Upper lobe of left lung (tissue), 6 donors: ENCODE measurements around the gene NR4A3. TPM values are rescaled to one million over a fixed set of nuclear protein-coding genes. Genes with fewer than 3 reads are reported as not detected.

Source experiments
- ATAC-seq, 2 donors: fragments of 200-7000 bp; cut with Tn5 transposase; one replicate each; pipeline ENCODE4 v1.9.1; 2022; ENCODE audit warnings: mild to moderate bottlenecking in 2 of 2, moderate library complexity in 2 of 2; ENCODE audit not compliant: low FRiP score in 2 of 2
- DNase-seq, 2 donors: peaks; one replicate each; pipeline ENCODE4 v3.0.0-alpha.2; 2019 to 2020
- H3K27ac ChIP-seq, 4 donors: fragments of 200-600 bp; sonication (generic); one replicate each; pipeline ENCODE4 v1.5.1; 2016 to 2019
- H3K27me3 ChIP-seq, 4 donors: fragments of 200-600 bp; sonication (generic); one replicate each; pipeline ENCODE4 v1.5.1; 2017 to 2019
- H3K36me3 ChIP-seq, 4 donors: fragments of 200-600 bp; sonication (generic); one replicate each; pipeline ENCODE4 v1.5.1; 2016 to 2019
- H3K4me1 ChIP-seq, 4 donors: fragments of 200-600 bp; sonication (generic); one replicate each; pipeline ENCODE4 v1.5.1; 2018 to 2019
- H3K4me3 ChIP-seq, 4 donors: fragments of 200-600 bp; sonication (generic); one replicate each; pipeline ENCODE4 v1.5.1; 2017 to 2019; ENCODE audit warnings: mild to moderate bottlenecking in 2 of 4, moderate library complexity in 1 of 4
- H3K9me3 ChIP-seq, 4 donors: fragments of 200-600 bp; sonication (generic); one replicate each; pipeline ENCODE4 v1.5.1; 2018 to 2019
- EP300 ChIP-seq, 4 donors: sonication (generic); formaldehyde crosslinking; IDR thresholded peaks; one replicate each; pipeline ENCODE4 v1.5.1; 2017; ENCODE audit warnings: antibody characterized with exemption in 4 of 4, control low read depth in 2 of 4
- POLR2A ChIP-seq, 4 donors: fragments of 450-650 bp; IDR thresholded peaks; one replicate each; pipeline ENCODE4 v1.5.1; 2016 to 2017; ENCODE audit warnings: antibody characterized with exemption in 4 of 4, mild to moderate bottlenecking in 2 of 4
- POLR2AphosphoS5 ChIP-seq, 2 donors: sonication (generic); formaldehyde crosslinking; IDR thresholded peaks; one replicate each; pipeline ENCODE4 v1.5.1; 2017; ENCODE audit warnings: antibody characterized with exemption in 2 of 2
- WGBS, 2 donors: methylation state at CpG; one replicate each; pipeline ENCODE4 v1.1.5; 2017 to 2018; 5-methylcytosine and 5-hydroxymethylcytosine counted together
- total RNA-seq, 6 donors: library from RNA; depleted of rRNA in 4 of 6; stranded (reverse); fragments of >200 nt in 4 of 6; gene quantifications; one replicate each; pipeline versions ENCODE4 v1.1.0 to v1.2.1, GENCODE V29; 2016 to 2021
- TF ChIP-seq, protein P1 (sequence below), 6 experiments: fragments of 450-650 bp in 4 of 6; fragments of 200-600 bp in 2 of 6; sonication (generic) in 2 of 6; IDR thresholded peaks; one replicate each; pipeline ENCODE4 v1.5.1; 2016 to 2019; ENCODE audit warnings: antibody characterized with exemption in 6 of 6
- donor health status: DM: no; HTN: no; CAD: no; lungs with moderate emphysema.
- donor health status: DM: no; HTN: yes; CAD: no; lungs with severe emphysema.

NR4A3 gene
- total RNA-seq, 6 donors from 2014 or later = 1.0 to 10.8 (median 5.6) TPM

DNA sequence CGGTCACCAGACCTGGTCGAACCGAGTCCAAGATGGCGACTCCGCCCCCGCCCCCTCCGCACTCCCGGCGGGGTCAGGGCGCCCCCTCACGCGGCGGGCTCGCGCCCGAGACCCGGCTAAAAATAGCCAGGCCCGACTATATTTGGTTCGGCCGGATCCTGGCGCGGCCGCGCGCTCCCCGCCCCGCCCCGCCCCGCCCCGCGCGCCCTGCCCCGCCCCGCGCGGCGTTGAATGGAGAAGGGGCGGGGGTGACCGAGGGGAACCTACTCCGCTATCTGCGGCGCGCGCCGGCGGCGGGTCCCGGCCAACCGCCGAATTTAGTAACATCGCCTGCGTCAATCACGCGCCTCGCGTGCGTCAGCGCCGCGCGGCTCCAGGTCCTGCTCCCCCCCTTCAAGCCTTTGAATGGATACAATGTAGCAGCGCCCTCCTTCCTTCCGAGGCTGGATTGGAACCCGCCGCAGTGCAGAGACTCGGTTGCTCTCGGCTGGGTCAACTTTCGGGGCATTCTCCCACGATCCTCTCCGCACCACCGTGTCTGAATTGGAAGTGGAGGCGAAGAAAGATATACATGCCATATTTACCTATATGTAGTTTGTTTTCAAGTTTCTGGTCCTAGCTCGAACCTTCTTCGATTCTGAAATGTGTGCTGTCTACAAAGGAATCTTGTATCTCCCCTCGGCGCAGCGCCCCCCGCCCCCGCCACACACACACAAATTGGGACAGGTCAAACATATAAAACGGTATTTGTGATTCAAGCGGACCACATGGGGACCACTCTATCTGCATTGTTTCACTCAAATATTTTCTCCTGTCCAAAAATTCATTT is 1.6 kb upstream of the NR4A3 start:
- H3K4me3 ChIP-seq = peak overlapping the region; percentile 71 to 96 (median 76)
- WGBS, 2 donors = 0 to 1% methylated on average over 12 to 44 of the region's 81 CpGs
- H3K27ac ChIP-seq = peak overlapping the region; percentile 95 to 99 (median 97)
- peaks cover 35 to 52% (median 43%) of the 10 kb centered on the region in 4 donors for H3K4me1 ChIP-seq
- ATAC-seq (peak; percentile 83 to 90), DNase-seq (peak; percentile 96 to 99)
- H3K27me3 ChIP-seq = peaks cover 0 to 19% (median 9%) of the 10 kb centered on the region in 4 donors
- H3K36me3 ChIP-seq = no peaks in the 10 kb centered on the region
- H3K9me3 ChIP-seq = no peaks in the 10 kb centered on the region
- TF ChIP-seq POLR2AphosphoS5 (IDR thresholded peaks at IDR 0.05) = peak; percentile 78 to 84
- peak; percentile 54 to 94 (median 70) for TF ChIP-seq EP300 (IDR thresholded peaks at IDR 0.05)
- TF ChIP-seq, protein P1, sequence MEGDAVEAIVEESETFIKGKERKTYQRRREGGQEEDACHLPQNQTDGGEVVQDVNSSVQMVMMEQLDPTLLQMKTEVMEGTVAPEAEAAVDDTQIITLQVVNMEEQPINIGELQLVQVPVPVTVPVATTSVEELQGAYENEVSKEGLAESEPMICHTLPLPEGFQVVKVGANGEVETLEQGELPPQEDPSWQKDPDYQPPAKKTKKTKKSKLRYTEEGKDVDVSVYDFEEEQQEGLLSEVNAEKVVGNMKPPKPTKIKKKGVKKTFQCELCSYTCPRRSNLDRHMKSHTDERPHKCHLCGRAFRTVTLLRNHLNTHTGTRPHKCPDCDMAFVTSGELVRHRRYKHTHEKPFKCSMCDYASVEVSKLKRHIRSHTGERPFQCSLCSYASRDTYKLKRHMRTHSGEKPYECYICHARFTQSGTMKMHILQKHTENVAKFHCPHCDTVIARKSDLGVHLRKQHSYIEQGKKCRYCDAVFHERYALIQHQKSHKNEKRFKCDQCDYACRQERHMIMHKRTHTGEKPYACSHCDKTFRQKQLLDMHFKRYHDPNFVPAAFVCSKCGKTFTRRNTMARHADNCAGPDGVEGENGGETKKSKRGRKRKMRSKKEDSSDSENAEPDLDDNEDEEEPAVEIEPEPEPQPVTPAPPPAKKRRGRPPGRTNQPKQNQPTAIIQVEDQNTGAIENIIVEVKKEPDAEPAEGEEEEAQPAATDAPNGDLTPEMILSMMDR (IDR thresholded peaks at IDR 0.05) = peak in 2 of 6 experiments; percentile 4 to 12
- peak in 2 of 4 donors; percentile 66 for TF ChIP-seq POLR2A (IDR thresholded peaks at IDR 0.05)

DNA sequence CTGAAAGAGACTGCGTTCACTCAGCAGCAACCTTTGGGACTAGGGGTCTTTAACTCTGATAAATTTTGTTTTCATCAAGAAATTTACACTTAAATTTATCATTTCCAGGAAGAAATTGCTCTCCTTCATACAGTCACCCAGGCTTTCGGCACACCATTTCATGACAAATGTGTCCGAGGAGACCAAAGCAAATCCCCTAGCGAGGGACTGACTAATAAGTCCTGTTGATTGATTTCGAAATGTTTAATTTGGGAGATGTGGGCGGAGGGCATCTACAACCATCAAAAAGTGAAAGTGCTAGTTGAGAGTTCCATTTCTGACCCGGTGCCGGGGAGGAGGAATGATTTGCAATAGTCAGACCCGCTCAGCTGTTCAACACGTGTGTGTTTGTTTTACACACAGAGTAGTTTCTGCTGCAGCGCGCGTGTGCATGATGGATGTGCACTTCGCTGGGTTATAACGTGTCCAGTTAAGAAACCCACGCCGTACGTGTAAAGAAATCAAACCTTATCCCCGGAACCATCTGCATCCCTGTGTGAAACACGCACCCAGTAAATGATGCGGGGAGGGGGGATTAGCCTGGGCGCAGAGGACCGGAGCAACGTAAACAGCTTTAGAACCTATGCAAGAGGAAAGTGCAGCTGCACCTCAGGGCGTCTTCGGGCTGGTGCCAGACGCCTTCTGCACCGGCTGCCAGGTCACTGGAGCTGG is 845 bp upstream of the NR4A3 start:
- ATAC-seq (peak; percentile 28 to 39), DNase-seq (peak in 1 of 2 donors; percentile 75)
- WGBS, 2 donors = 0 to 1% methylated on average over 15 to 28 of the region's 28 CpGs
- Histone ChIP-seq H3K4me1 (peaks cover 41 to 60% (median 49%) of the 10 kb centered on the region in 4 donors), H3K9me3 (no peaks in the 10 kb centered on the region), H3K27me3 (peaks cover 0 to 27% (median 13%) of the 10 kb centered on the region in 4 donors), H3K4me3 (peak overlapping the region; percentile 71 to 96 (median 76)), H3K36me3 (no peaks in the 10 kb centered on the region), H3K27ac (peak overlapping the region; percentile 95 to 99 (median 97))
- TF ChIP-seq EP300 (IDR thresholded peaks at IDR 0.05) = no peak
- TF ChIP-seq POLR2AphosphoS5 (IDR thresholded peaks at IDR 0.05) = peak; percentile 41 to 73
- TF ChIP-seq, protein P1 (IDR thresholded peaks at IDR 0.05) = no peak

DNA sequence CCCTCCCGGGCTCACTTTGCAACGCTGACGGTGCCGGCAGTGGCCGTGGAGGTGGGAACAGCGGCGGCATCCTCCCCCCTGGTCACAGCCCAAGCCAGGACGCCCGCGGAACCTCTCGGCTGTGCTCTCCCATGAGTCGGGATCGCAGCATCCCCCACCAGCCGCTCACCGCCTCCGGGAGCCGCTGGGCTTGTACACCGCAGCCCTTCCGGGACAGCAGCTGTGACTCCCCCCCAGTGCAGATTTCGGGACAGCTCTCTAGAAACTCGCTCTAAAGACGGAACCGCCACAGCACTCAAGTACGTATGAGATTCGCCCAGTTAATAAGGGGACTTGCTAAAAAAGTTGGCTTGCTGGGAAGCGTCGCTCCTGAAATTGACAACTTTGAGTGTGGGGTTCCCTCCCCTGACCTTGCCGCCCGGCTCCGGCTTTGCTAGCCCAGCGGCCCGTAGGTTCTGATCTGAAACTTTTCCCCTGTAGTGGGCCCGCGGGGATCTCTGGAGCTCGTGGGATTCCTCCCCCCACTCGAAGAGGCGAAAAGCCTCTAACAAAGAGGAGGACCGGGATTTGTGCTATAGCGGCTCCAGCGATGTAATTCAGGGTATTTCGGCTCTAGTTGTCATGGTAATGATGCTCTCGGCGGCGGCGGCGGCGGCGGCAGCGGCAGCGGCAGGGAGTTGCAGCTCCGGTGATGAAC is 572 bp downstream of the NR4A3 start:
- Histone ChIP-seq H3K4me3 (peak overlapping the region; percentile 71 to 96 (median 76)), H3K9me3 (no peaks in the 10 kb centered on the region), H3K36me3 (no peaks in the 10 kb centered on the region), H3K27ac (peak overlapping the region; percentile 95 to 99 (median 97)), H3K27me3 (peaks cover 0 to 29% (median 15%) of the 10 kb centered on the region in 4 donors), H3K4me1 (peaks cover 41 to 61% (median 49%) of the 10 kb centered on the region in 4 donors)
- DNase-seq (peak; percentile 40 to 92), ATAC-seq (peak in 1 of 2 donors; percentile 0)
- WGBS, 2 donors = 1 to 2% methylated on average over 17 to 37 of the region's 51 CpGs
- TF ChIP-seq EP300 (IDR thresholded peaks at IDR 0.05) (no peak), POLR2A (IDR thresholded peaks at IDR 0.05) (no peak), POLR2AphosphoS5 (IDR thresholded peaks at IDR 0.05) (no peak)
- TF ChIP-seq, protein P1 (IDR thresholded peaks at IDR 0.05) = peak in 1 of 6 experiments; percentile 16

DNA sequence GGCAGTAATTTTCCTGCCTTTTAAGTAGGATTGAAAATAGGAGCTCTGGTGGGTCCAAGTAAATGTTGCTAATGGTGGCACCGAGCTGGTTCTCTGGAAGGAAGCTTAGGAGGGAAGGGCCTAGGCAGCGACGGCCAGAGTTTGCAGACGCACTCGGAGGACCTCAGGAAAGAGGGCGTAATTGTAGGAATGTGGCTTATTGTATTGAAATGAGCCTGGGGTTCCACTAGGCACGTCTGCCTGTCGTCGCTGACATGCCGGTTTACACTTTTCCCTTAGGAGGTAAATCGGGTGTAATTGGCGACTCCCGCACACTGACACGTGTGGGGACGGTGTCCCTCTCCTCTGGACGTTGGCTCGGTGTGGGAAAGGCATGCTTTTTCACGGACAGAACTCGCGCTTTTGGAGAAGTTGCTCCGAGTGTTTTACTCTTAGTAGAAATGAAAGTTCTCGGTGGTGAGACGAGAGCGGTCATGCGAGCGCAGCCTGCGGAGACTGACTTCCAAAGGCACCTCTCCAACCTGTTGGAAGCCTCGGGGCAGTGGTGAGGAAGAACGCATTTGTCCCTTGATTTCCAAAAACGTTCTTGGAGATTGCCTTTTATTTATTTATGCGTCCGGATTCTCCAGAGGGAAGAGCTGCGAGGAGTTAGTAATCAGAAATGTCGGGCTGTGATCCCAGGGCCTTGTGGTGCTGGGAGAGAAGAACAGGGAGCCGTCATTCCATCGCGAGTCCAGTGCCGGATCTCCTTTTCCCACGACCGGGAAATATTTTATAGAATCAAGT is 1.3 kb downstream of the NR4A3 start:
- Histone ChIP-seq H3K9me3 (no peaks in the 10 kb centered on the region), H3K27ac (peak overlapping the region; percentile 4 to 99 (median 96)), H3K36me3 (no peaks in the 10 kb centered on the region), H3K27me3 (peaks cover 0 to 33% (median 16%) of the 10 kb centered on the region in 4 donors), H3K4me1 (peaks cover 41 to 62% (median 49%) of the 10 kb centered on the region in 4 donors), H3K4me3 (peak overlapping the region; percentile 71 to 96 (median 76))
- DNase-seq (peak in 1 of 2 donors; percentile 27), ATAC-seq (no peak)
- WGBS, 2 donors = 1 to 3% methylated on average over 39 to 40 of the region's 40 CpGs
- TF ChIP-seq POLR2A (IDR thresholded peaks at IDR 0.05) (peak in 1 of 4 donors; percentile 25), POLR2AphosphoS5 (IDR thresholded peaks at IDR 0.05) (no peak), EP300 (IDR thresholded peaks at IDR 0.05) (no peak)
- TF ChIP-seq, protein P1 (IDR thresholded peaks at IDR 0.05) = peak in 1 of 6 experiments; percentile 17
